GM18870 (cell line): ENCODE results near the gene PIK3C2G.

Experiments
- ATAC-seq: cut with Tn5 transposase; IDR thresholded peaks from one replicate; pipeline ENCODE4 v1.9.1; 2021; ENCODE audit warnings: moderate library complexity; ENCODE audit not compliant: unreplicated experiment

Gene PIK3C2G

GRCh38 chr12:18612971-18613370 lies 351.7 kb downstream of the PIK3C2G start:
- no peak for ATAC-seq

- ATAC-seq = no peak
Observed at GRCh38 chr12:18620986-18621385, 359.7 kb downstream of the PIK3C2G start.

- no peak for ATAC-seq
Observed at GRCh38 chr12:18629445-18629844, 368.1 kb downstream of the PIK3C2G start.

GRCh38 chr12:18629916-18630315 lies 368.6 kb downstream of the PIK3C2G start:
- ATAC-seq = no peak

GRCh38 chr12:18631339-18631738 lies 370.0 kb downstream of the PIK3C2G start:
- no peak for ATAC-seq

GRCh38 chr12:18632848-18633247 lies 371.5 kb downstream of the PIK3C2G start:
- ATAC-seq = no peak

GRCh38 chr12:18634382-18634781 lies 373.1 kb downstream of the PIK3C2G start:
- ATAC-seq = no peak

GRCh38 chr12:18640321-18640955 lies 379.1 kb downstream of the PIK3C2G start:
- no peak for ATAC-seq

- ATAC-seq = no peak
Observed at GRCh38 chr12:18643681-18644080, 382.4 kb downstream of the PIK3C2G start.

GRCh38 chr12:18644564-18644963 lies 383.2 kb downstream of the PIK3C2G start:
- no peak for ATAC-seq

GRCh38 chr12:18646286-18646890 lies 385.1 kb downstream of the PIK3C2G start:
- no peak for ATAC-seq

- no peak for ATAC-seq
Observed at GRCh38 chr12:18651525-18651924, 390.2 kb downstream of the PIK3C2G start.

GRCh38 chr12:18652596-18652995 lies 391.3 kb downstream of the PIK3C2G start:
- no peak for ATAC-seq

GRCh38 chr12:18653465-18653864 lies 392.1 kb downstream of the PIK3C2G start:
- no peak for ATAC-seq

GRCh38 chr12:18655351-18655750 lies 394.0 kb downstream of the PIK3C2G start:
- no peak for ATAC-seq

- no peak for ATAC-seq
Observed at GRCh38 chr12:18658179-18658578, 396.9 kb downstream of the PIK3C2G start.

GRCh38 chr12:18658829-18659228 lies 397.5 kb downstream of the PIK3C2G start:
- ATAC-seq = no peak

- no peak for ATAC-seq
Observed at GRCh38 chr12:18676141-18676540, 414.8 kb downstream of the PIK3C2G start.

- no peak for ATAC-seq
Observed at GRCh38 chr12:18676996-18677588, 415.8 kb downstream of the PIK3C2G start.

- no peak for ATAC-seq
Observed at GRCh38 chr12:18681818-18682217, 420.5 kb downstream of the PIK3C2G start.

- no peak for ATAC-seq
Observed at GRCh38 chr12:18683327-18684013, 422.2 kb downstream of the PIK3C2G start.

- no peak for ATAC-seq
Observed at GRCh38 chr12:18684430-18684829, 423.1 kb downstream of the PIK3C2G start.
